K562 (cell line): Measurements from ENCODE around the gene CDC14A. TPM values are rescaled to one million over a fixed set of nuclear protein-coding genes. Genes with fewer than 3 reads are reported as not detected.

Experiments used
- ATF1 ChIP-seq, 2 experiments: fragments of 450-650 bp in 1 of 2; IDR thresholded peaks; 2 replicates each; pipeline ENCODE4 v1.6.1; 2016; ENCODE audit warnings: missing compliant biosample characterization in 1 of 2, missing genetic modification characterization in 1 of 2
- CBX5 ChIP-seq: IDR thresholded peaks from 2 replicates; pipeline ENCODE4 v1.6.1; 2014; ENCODE audit warnings: low read depth, borderline replicate concordance
- CC2D1A ChIP-seq: fragments of 450-650 bp; IDR thresholded peaks from 2 replicates; pipeline ENCODE4 v1.6.1; 2017; ENCODE audit warnings: mild to moderate bottlenecking
- CHD7 ChIP-seq: fragments of 200-600 bp; sonication (generic); IDR thresholded peaks from one replicate; pipeline ENCODE4 v1.6.1; 2012; ENCODE audit warnings: mild to moderate bottlenecking, low read depth, low read length, inconsistent platforms
- CXXC5 ChIP-seq: fragments of 250-450 bp; sonication (Bioruptor Pico); IDR thresholded peaks from 2 replicates; pipeline ENCODE4 v1.8.0; 2022; ENCODE audit warnings: inconsistent platforms, mild to moderate bottlenecking, moderate library complexity
- HDAC3 ChIP-seq: fragments of 450-650 bp; IDR thresholded peaks from 2 replicates; pipeline ENCODE4 v1.6.1; 2018; ENCODE audit warnings: borderline replicate concordance, mild to moderate bottlenecking, moderate library complexity; ENCODE audit not compliant: partially characterized antibody
- HNRNPLL ChIP-seq: fragments of 200-400 bp; formaldehyde crosslinking; IDR thresholded peaks from 2 replicates; pipeline ENCODE4 v1.6.1; 2017; ENCODE audit warnings: low read length, low read depth, mild to moderate bottlenecking; ENCODE audit not compliant: poor library complexity, severe bottlenecking
- KLF13 ChIP-seq: fragments of 450-650 bp; IDR thresholded peaks from 2 replicates; pipeline ENCODE4 v1.6.1; 2016; ENCODE audit warnings: missing genetic modification characterization, low read depth, mild to moderate bottlenecking, missing compliant biosample characterization, moderate library complexity, borderline replicate concordance
- MBD2 ChIP-seq: sonication (generic); IDR thresholded peaks from 2 replicates; pipeline ENCODE4 v1.6.1; 2016; ENCODE audit warnings: low read depth, borderline replicate concordance
- NCOA4 ChIP-seq: fragments of 450-650 bp; IDR thresholded peaks from 2 replicates; pipeline ENCODE4 v1.6.1; 2018; ENCODE audit warnings: mild to moderate bottlenecking; ENCODE audit not compliant: partially characterized antibody
- RFX7 ChIP-seq: fragments of 250-450 bp; sonication (Bioruptor Pico); IDR thresholded peaks from 2 replicates; pipeline ENCODE4 v1.5.1; 2021; ENCODE audit warnings: mild to moderate bottlenecking
- TAL1 ChIP-seq: fragments of 450-650 bp; IDR thresholded peaks from 2 replicates; pipeline ENCODE4 v1.6.1; 2016; ENCODE audit warnings: mild to moderate bottlenecking
- polyA plus RNA-seq, 8 experiments: library from polyadenylated mRNA; depleted of rRNA in 4 of 8; stranded (reverse) in 5 of 8; unstranded in 3 of 8; fragments of >200 nt; fragmentation: Nextera tagmentation in 2 of 8; fragmentation: Illumina TruSeq in 1 of 8; extraction: Ambion mirVana in 2 of 8; extraction: Trizol in 1 of 8; gene quantifications; 2 replicates each; pipeline versions ENCODE4 v1.2.1 to v1.2.3, GENCODE V29; 2011 to 2014; ENCODE audit warnings: inconsistent platforms in 1 of 8, missing spikeins in 1 of 8
- total RNA-seq, 7 experiments: library from RNA; depleted of rRNA in 6 of 7; stranded (reverse); fragments of >200 nt in 6 of 7; fragmentation: Illumina TruSeq in 2 of 7; extraction: Trizol in 2 of 7; gene quantifications; 2 replicates each; pipeline versions ENCODE4 v1.2.1 to v1.2.3, GENCODE V29; 2011 to 2021; ENCODE audit warnings: low replicate concordance in 1 of 7

CDC14A gene
- total and polyA plus RNA-seq, 9 of the 15 experiments (the other 6 are each of a cell fraction or from before 2014, with no cell fraction given): 17.0 to 74.3 (median 33.4) TPM

DNA sequence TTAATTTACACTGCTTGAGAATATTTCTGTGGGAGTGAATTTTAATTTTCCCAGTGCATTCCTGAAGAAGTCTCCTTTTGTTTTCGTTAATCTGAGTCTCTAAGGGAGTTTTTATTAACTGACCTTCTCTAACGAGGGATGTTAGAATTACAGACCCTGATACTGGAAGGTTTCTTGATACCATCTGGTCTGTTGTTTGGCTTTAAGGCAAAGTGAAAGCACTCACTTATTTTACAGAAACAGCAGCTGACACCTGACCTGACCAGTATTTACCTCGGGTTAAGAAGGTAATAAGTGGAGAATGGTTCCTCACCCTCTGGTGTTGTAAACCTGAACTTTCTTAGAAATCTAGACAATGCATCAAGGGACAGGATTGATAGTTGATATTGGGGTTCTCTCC, 12.4 kb downstream of the CDC14A start (continued):
- TF ChIP-seq CBX5 (no peak), MBD2 (no peak), TAL1 (no peak), CC2D1A (no peak), CXXC5 (no peak), HDAC3 (no peak), RFX7 (no peak), ATF1 (CRISPR knock-in tag; IDR thresholded peaks at IDR 0.05) (no peak), ATF1 (tag; IDR thresholded peaks at IDR 0.05) (no peak), NCOA4 (no peak), KLF13 (tag) (no peak), HNRNPLL (no peak), CHD7 (no peak)
